CD4-positive, alpha-beta T cell treated with Interleukin-1 beta for 1 hour (primary cell): ENCODE measurements around the gene MEF2C.

Experiments
- DNase-seq, 2 donors: peaks; one replicate each; pipeline ENCODE4 v3.0.0-alpha.2; 2020 to 2022

The MEF2C gene

GRCh38 chr5:88888291-88888690 is 5.3 kb upstream of the MEF2C start:
- DNase-seq, result no peak

- no peak for DNase-seq
Measured at GRCh38 chr5:88887342-88887741, 4.4 kb upstream of the MEF2C start.

DNA sequence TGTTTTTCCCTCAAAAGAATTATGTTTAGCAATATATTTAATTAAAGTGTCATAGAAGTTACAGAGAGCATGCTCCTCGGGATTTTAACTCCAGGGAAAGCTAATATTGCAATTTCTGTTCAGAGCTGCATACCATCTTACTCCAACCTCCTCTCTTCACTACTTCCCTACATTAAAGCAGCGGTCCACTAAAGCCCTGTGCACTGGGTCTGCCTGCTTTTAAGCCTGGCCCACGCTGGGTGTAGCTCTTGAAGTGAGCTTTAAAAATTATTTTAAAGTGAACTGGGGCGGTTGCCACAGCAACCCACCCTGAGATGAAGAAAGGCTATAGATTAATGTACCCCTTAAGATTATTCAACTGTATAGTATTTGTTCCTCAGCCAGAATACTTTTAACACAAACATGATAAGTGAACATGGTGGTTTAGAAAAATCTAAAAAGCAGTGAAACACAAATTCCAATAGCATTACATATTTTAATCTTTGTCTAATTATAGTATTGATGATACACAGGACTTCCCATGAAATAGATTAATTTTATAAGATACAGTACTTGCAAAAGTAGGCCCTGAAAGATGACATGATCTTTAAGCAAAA is 3.9 kb upstream of the MEF2C start:
- DNase-seq, result no peak

DNA sequence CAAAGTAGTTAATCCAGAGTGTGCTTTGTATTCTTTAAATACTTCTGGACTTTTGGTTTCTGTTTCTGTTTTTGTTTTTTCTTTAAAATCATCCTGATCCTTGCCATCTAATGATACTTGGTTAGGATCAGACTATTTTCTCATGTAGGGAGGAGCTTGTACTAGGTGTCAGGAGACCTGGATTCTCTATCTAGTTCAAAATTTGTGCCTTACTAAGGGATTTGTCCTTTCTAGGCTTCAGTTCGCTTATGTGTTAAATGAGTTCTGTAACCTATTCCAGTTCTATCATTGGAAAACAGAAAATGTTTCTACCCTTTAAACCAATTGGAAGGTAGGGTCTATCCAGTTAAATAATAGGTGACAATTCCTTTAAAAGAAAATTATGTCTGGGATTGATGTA is 3.3 kb upstream of the MEF2C start:
- DNase-seq, result no peak

- DNase-seq, result no peak
Measured at GRCh38 chr5:88885002-88885401, 2.0 kb upstream of the MEF2C start.

- DNase-seq, result no peak
Measured at GRCh38 chr5:88884608-88884877, 1.6 kb upstream of the MEF2C start.

DNA sequence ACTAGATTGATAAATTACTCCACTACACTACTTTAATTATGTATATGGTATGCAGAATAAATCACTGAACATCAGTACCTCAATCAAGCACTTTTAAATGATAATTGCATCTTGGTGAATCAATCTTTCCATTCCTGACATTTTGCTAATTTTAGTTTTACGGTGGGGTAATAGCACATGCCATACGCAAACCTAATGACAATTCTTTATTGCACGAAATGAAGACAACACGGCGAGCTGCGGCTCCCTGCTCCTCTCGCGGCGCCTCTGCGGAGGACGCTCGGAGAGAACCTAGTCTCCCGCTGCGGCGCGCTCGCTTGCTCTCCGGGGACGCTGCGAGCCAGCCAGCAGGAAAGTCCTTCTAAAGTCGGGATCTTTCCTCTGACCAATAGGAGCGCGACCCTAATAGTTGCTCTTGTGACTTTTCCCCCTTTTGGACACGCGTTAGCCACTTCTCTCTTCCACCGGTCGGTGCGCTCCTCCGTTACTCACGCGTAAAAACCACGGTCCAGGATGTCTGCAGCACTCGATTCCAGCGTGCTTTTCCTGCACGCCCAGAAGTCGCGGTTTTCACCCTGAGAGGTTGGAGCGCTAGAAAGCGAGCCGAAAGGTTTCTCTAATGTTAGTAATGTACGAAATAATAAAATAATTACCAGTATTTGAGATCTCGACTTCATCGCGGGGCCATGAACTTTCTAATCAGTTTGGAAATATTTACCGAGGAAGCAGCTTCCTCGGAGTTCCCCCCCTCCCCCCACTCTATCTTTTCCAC is 1.0 kb upstream of the MEF2C start:
- peak in 1 of 2 donors; percentile 29 for DNase-seq

DNA sequence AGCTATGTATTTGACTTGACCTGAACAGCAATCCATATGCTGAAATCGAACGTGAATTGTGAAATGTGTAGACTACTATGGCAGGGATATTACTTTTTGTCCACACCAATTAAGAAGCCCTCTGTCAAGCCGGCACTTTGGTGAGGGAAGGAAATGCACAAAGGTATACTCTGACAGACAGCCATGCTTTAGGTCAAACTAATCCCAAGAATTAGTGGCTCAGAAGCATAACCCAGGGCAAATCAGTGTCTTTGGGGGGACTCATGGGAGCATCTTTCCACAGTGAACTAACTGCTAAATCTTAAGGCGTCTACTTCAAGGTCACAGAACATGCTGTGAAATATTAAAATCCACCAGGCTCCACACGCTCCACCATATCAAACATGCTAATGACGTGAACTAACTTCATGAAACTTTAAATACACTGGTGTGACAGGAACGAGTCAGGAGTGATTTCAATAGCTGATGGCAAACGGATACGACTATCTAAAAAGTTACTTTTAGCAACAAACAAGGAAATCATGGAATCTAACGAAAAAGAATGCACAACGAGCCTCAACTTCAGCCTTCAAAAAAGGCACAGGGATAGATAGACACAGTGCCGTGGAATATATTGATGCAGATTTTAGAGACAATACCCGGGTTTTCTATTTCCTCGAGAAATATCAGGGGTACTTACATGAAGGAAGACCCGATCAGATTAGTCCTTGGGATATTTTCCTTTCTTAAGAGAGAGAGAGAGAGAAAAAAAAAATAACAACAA is 527 bp downstream of the MEF2C start:
- no peak for DNase-seq

- no peak for DNase-seq
Measured at GRCh38 chr5:88881571-88881971, 1.4 kb downstream of the MEF2C start.

GRCh38 chr5:88880201-88880600 is 2.8 kb downstream of the MEF2C start:
- DNase-seq, result no peak

DNA sequence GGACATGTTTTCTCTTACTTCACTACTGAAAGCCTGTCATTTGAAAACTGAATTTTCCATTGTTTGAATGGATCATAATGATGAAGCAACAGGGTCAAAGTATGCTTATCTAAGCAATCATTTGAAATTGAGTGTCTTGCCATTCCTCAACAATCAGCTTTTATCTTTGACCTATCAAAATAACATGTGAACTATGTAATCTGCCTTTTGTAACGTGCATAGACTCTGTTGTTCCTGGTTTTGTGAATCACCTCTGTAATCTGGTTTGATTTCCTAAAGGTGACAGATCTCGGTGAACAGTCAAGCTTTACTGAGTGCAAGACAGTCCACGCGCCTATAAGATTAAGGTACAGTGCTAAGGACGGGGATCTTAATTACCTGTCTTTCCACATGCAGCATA is 3.3 kb downstream of the MEF2C start:
- no peak for DNase-seq

GRCh38 chr5:88878976-88879375 is 4.0 kb downstream of the MEF2C start:
- no peak for DNase-seq

- DNase-seq, result no peak
Measured at GRCh38 chr5:88877826-88878225, 5.2 kb downstream of the MEF2C start.

- DNase-seq, result no peak
Measured at GRCh38 chr5:88876714-88877113, 6.3 kb downstream of the MEF2C start.

DNA sequence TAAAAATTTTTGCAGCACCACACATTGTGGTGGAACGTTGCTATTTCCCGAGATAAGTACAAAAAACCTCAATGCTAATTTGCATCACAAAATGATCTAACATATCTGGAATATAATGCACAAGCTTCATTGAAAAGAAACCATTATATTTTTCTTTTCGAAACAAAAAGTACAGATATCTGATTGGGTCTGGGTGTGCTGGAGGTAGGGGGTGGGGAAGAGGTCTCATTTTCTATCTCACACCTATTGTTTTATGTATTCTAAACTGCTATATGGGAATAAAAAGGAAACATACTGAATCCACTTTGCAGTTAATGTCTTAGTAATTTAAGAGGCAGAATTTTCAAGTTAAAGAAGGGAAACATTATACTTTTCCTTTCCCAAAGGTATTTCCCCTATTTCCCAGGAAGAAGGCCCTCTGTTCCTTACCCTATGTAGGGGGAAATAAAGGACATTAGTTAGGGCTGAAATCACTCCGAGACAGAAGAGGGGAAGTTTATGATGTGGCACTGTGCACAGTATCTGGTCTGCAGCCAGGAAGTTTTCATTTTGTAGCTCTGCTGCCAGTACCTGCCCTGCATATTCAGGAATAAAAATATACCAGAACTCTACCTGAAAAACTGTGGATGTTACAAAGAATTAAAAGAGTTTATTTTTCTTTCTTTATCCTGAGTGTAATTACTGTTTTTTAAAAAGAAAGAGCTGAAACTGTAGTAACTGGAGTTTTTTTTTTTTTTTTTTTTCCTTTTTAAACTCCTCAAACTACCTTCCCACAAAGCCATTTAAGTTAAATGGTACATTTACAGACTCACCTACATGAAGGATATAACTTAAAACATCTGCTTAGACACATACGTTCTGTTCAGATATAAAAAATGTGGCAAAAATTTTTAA is 7.4 kb downstream of the MEF2C start:
- DNase-seq, result no peak

GRCh38 chr5:88873447-88873846 is 9.5 kb downstream of the MEF2C start:
- no peak for DNase-seq

GRCh38 chr5:88872971-88873370 is 10.0 kb downstream of the MEF2C start:
- no peak for DNase-seq

- no peak for DNase-seq
Measured at GRCh38 chr5:88870285-88870684, 12.7 kb downstream of the MEF2C start.

DNA sequence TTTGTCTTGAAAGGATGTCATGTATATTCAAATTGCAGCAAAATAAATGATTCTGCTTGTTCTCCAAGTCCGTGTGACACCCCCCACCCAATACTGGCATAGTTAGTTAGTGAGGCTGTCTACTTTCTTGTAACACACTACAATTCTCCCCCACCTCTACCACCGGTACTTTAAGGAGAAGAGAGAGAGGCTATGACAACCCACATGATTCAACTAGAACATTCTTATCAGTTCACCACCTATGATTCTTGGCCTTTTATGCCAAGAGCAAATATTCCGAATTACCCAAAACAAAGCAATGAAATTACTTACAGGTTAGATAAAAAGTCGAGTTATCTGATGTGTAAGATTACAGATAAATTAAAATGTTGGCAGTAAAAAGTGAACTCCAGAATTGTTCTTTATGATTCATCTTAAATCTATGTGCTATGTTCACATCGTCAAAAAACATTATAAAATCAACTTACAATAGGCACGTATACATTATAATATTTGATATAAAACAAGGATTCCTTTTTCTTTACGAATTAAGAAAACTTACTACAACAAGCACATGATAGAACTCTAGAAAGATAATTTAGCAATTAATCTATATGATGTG is 14.4 kb downstream of the MEF2C start:
- no peak for DNase-seq

DNA sequence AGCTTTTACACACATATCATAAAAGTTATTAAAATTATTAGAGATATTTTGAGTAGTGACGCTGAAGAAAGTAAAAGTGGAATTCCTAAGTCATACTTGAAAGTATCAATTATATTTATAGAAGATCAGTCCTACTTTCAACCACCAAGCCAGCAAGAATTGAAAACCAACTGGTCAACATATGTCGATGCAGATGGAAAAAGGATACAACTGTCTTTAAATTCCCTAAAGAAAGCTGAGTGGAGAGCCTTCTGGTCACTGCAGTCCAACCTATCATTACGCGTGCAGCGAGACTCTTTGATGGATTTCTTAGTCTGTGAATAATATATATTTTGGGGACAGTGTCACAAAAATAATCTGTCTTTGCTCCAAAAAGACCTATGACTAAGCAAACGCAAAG is 15.3 kb downstream of the MEF2C start:
- no peak for DNase-seq

DNA sequence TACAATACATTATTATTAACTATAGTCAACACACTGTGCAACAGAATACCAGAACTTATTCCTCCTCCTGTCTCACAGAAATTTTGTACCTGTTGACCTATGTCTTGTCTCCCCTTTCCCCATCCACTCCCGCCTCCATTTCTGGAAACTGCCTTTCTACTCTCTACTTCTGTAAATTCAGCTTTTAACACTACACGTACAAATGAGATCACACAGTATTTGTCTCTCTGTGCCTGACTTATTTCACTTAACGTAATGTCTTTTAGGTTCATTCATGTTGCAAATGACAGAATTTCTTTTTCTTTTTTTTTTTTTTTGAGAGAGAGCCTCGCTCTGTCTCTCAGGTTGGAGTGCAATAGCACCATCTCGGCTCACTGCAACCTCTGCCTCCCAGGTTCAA is 19.5 kb downstream of the MEF2C start:
- no peak for DNase-seq

- DNase-seq, result no peak
Measured at GRCh38 chr5:88862547-88863175, 20.3 kb downstream of the MEF2C start.
